K562 (cell line): ENCODE measurements around the gene PCBD2. TPM values are rescaled to one million over a fixed set of nuclear protein-coding genes. Genes with fewer than 3 reads are reported as not detected.

Experiments used
- CBFA2T2 ChIP-seq: fragments of 450-650 bp; conservative IDR thresholded peaks from 2 replicates; pipeline ENCODE4 v1.6.1; 2017; ENCODE audit warnings: mild to moderate bottlenecking
- CEBPB ChIP-seq: fragments of 450-650 bp; IDR thresholded peaks from 2 replicates; pipeline ENCODE4 v1.6.1; 2016; ENCODE audit warnings: missing genetic modification characterization, missing compliant biosample characterization
- ERF ChIP-seq: fragments of 450-650 bp; formaldehyde crosslinking; IDR thresholded peaks from 2 replicates; pipeline ENCODE4 v1.4.0; 2020; ENCODE audit warnings: mild to moderate bottlenecking, mixed read lengths
- FOXM1 ChIP-seq, 2 experiments: fragments of 450-650 bp in 1 of 2; sonication (generic) in 1 of 2; formaldehyde crosslinking in 1 of 2; IDR thresholded peaks; 2 replicates each; pipeline versions ENCODE4 v1.6.1 to v1.9.0; 2017 to 2022; ENCODE audit warnings: low read depth in 2 of 2, mild to moderate bottlenecking in 2 of 2, missing genetic modification reagents in 1 of 2, moderate library complexity in 1 of 2
- GABPB2 ChIP-seq: fragments of 250-450 bp; sonication (Bioruptor Pico); conservative IDR thresholded peaks from 2 replicates; pipeline ENCODE4 v1.5.1; 2021; ENCODE audit warnings: mild to moderate bottlenecking
- HMBOX1 ChIP-seq: sonication (generic); IDR thresholded peaks from 2 replicates; pipeline ENCODE4 v1.6.1; 2016
- HOXB6 ChIP-seq: fragments of 250-450 bp; sonication (Bioruptor Pico); IDR thresholded peaks from 2 replicates; pipeline ENCODE4 v1.5.1; 2022; ENCODE audit warnings: mild to moderate bottlenecking, borderline replicate concordance
- JUND ChIP-seq, 2 experiments: IDR thresholded peaks; 2 replicates in 1 of 2; 3 replicates in 1 of 2; pipeline ENCODE4 v1.6.1; 2011; ENCODE audit warnings: borderline replicate concordance in 2 of 2, low read depth in 2 of 2, low read length in 2 of 2, improper control_type of control experiment in 1 of 2, missing biosample characterization in 1 of 2, missing genetic modification characterization in 1 of 2, missing genetic modification reagents in 1 of 2
- L3MBTL2 ChIP-seq: fragments of 450-650 bp; IDR thresholded peaks from 2 replicates; pipeline ENCODE4 v1.6.1; 2016; ENCODE audit warnings: mild to moderate bottlenecking, moderate library complexity
- MAFG ChIP-seq: fragments of 450-650 bp; conservative IDR thresholded peaks from 2 replicates; pipeline ENCODE4 v1.6.1; 2016; ENCODE audit warnings: missing genetic modification characterization, missing compliant biosample characterization
- NCOR1 ChIP-seq: fragments of 450-650 bp; IDR thresholded peaks from 2 replicates; pipeline ENCODE4 v1.6.1; 2016; ENCODE audit warnings: mild to moderate bottlenecking, moderate library complexity
- PPARD ChIP-seq: fragments of 250-450 bp; sonication (Bioruptor Pico); IDR thresholded peaks from 2 replicates; pipeline ENCODE4 v1.8.0; 2022; ENCODE audit warnings: inconsistent platforms, mild to moderate bottlenecking, moderate library complexity
- SPI1 ChIP-seq: IDR thresholded peaks from 2 replicates; pipeline ENCODE4 v1.6.1; 2011; ENCODE audit warnings: low read depth, low read length, control low read depth, borderline replicate concordance
- SREBF1 ChIP-seq: fragments of 150-350 bp; IDR thresholded peaks from 2 replicates; pipeline ENCODE4 v1.6.1; 2014; ENCODE audit warnings: antibody characterized with exemption, low read depth, low read length, borderline replicate concordance
- SRF ChIP-seq, 2 experiments: fragments of 250-450, 450-650 bp in 1 of 2; sonication (Bioruptor Pico) in 1 of 2; sonication (generic) in 1 of 2; formaldehyde crosslinking; IDR thresholded peaks; 2 replicates each; pipeline versions ENCODE4 v1.5.0 to v1.5.1; 2020 to 2022; ENCODE audit warnings: mild to moderate bottlenecking in 1 of 2, missing genetic modification reagents in 1 of 2
- TCFL5 ChIP-seq: fragments of 250-450 bp; sonication (Bioruptor Pico); conservative IDR thresholded peaks from 2 replicates; pipeline ENCODE4 v1.6.1; 2021; ENCODE audit warnings: mild to moderate bottlenecking, moderate library complexity, matching md5 sums
- TRIM24 ChIP-seq, 2 experiments: fragments of 450-650 bp; IDR thresholded peaks; 2 replicates each; pipeline ENCODE4 v1.6.1; 2016
- XRCC4 ChIP-seq: IDR thresholded peaks from one replicate; pipeline ENCODE4 v1.6.1; 2011; ENCODE audit not compliant: insufficient read depth, insufficient read length; ENCODE audit errors: extremely low read depth
- ZBTB9 ChIP-seq: fragments of 450-650 bp; formaldehyde crosslinking; IDR thresholded peaks from 2 replicates; pipeline ENCODE4 v1.4.0; 2020; ENCODE audit warnings: mild to moderate bottlenecking, moderate library complexity
- ZC3H4 ChIP-seq: sonication (generic); formaldehyde crosslinking; IDR thresholded peaks from 2 replicates; pipeline ENCODE4 v1.9.0; 2021; ENCODE audit warnings: missing genetic modification reagents, borderline replicate concordance
- ZNF134 ChIP-seq: fragments of 250-450 bp; sonication (Bioruptor Pico); conservative IDR thresholded peaks from 2 replicates; pipeline ENCODE4 v1.4.0; 2020
- ZNF232 ChIP-seq: sonication (generic); formaldehyde crosslinking; IDR thresholded peaks from 2 replicates; pipeline ENCODE4 v1.8.0; 2022; ENCODE audit warnings: mild to moderate bottlenecking, missing genetic modification reagents
- polyA plus RNA-seq, 8 experiments: library from polyadenylated mRNA; depleted of rRNA in 4 of 8; stranded (reverse) in 5 of 8; unstranded in 3 of 8; fragments of >200 nt; fragmentation: Nextera tagmentation in 2 of 8; fragmentation: Illumina TruSeq in 1 of 8; extraction: Ambion mirVana in 2 of 8; extraction: Trizol in 1 of 8; gene quantifications; 2 replicates each; pipeline versions ENCODE4 v1.2.1 to v1.2.3, GENCODE V29; 2011 to 2014; ENCODE audit warnings: inconsistent platforms in 1 of 8, missing spikeins in 1 of 8
- total RNA-seq, 7 experiments: library from RNA; depleted of rRNA in 6 of 7; stranded (reverse); fragments of >200 nt in 6 of 7; fragmentation: Illumina TruSeq in 2 of 7; extraction: Trizol in 2 of 7; gene quantifications; 2 replicates each; pipeline versions ENCODE4 v1.2.1 to v1.2.3, GENCODE V29; 2011 to 2021; ENCODE audit warnings: low replicate concordance in 1 of 7
- TF ChIP-seq, protein P1 (sequence below), 2 experiments: fragments of 150-350 bp in 1 of 2; IDR thresholded peaks; 2 replicates each; pipeline ENCODE4 v1.6.1; 2012 to 2016; ENCODE audit warnings: low read depth in 2 of 2, low read length in 2 of 2, mild to moderate bottlenecking in 1 of 2, moderate library complexity in 1 of 2

Gene PCBD2
- total and polyA plus RNA-seq, 9 of the 15 experiments (the other 6 are each of a cell fraction or from before 2014, with no cell fraction given), result 5.2 to 13.8 (median 7.8) TPM

- TF ChIP-seq HMBOX1, result no peak
- peak; percentile 21; the same call in 1 of the 2 replicates for TF ChIP-seq NCOR1
- no peak for TF ChIP-seq XRCC4
- no peak for TF ChIP-seq MAFG (tag)
- no peak for TF ChIP-seq SREBF1
- TF ChIP-seq ZNF232, result no peak
- no peak for TF ChIP-seq CBFA2T2
- no peak for TF ChIP-seq HOXB6
- TF ChIP-seq PPARD (CRISPR knock-in tag), result no peak
- TF ChIP-seq SPI1, result no peak
- TF ChIP-seq ERF (CRISPR knock-in tag), result 0 out of 2 replicates have a peak, but pooled peaks have one; percentile 85
- TF ChIP-seq ZC3H4, result no peak
- TF ChIP-seq ZNF134, result 0 out of 2 replicates have a peak, but pooled peaks have one; percentile 39
- no peak for TF ChIP-seq FOXM1 (IDR thresholded peaks at IDR 0.05; ENCODE audit: low read depth)
- TF ChIP-seq FOXM1 (CRISPR knock-in tag; IDR thresholded peaks at IDR 0.05; ENCODE audit: low read depth), result no peak
- TF ChIP-seq TCFL5 (CRISPR knock-in tag), result no peak
- peak; percentile 51 for TF ChIP-seq JUND (IDR thresholded peaks at IDR 0.05; ENCODE audit: borderline replicate concordance, low read depth, low read length)
- peak; percentile 19; the same call in 1 of the 3 replicates for TF ChIP-seq JUND (tag; IDR thresholded peaks at IDR 0.05; ENCODE audit: borderline replicate concordance, low read depth, low read length)
- TF ChIP-seq SRF (CRISPR knock-in tag; IDR thresholded peaks at IDR 0.05), result 0 out of 4 replicates have a peak, but pooled peaks of 1 of the 2 experiments have one; percentile 52
- TF ChIP-seq, protein P1, sequence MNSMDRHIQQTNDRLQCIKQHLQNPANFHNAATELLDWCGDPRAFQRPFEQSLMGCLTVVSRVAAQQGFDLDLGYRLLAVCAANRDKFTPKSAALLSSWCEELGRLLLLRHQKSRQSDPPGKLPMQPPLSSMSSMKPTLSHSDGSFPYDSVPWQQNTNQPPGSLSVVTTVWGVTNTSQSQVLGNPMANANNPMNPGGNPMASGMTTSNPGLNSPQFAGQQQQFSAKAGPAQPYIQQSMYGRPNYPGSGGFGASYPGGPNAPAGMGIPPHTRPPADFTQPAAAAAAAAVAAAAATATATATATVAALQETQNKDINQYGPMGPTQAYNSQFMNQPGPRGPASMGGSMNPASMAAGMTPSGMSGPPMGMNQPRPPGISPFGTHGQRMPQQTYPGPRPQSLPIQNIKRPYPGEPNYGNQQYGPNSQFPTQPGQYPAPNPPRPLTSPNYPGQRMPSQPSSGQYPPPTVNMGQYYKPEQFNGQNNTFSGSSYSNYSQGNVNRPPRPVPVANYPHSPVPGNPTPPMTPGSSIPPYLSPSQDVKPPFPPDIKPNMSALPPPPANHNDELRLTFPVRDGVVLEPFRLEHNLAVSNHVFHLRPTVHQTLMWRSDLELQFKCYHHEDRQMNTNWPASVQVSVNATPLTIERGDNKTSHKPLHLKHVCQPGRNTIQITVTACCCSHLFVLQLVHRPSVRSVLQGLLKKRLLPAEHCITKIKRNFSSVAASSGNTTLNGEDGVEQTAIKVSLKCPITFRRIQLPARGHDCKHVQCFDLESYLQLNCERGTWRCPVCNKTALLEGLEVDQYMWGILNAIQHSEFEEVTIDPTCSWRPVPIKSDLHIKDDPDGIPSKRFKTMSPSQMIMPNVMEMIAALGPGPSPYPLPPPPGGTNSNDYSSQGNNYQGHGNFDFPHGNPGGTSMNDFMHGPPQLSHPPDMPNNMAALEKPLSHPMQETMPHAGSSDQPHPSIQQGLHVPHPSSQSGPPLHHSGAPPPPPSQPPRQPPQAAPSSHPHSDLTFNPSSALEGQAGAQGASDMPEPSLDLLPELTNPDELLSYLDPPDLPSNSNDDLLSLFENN (IDR thresholded peaks at IDR 0.05; ENCODE audit: low read depth in 2 of 2, low read length in 2 of 2), result no peak; a peak in 1 of 4 replicates
- TF ChIP-seq L3MBTL2, result peak; percentile 70
- TF ChIP-seq CEBPB (tag), result no peak
- no peak for TF ChIP-seq TRIM24 (IDR thresholded peaks at IDR 0.05)
- no peak; the same call in 1 of the 2 replicates for TF ChIP-seq ZBTB9 (CRISPR knock-in tag)
- no peak for TF ChIP-seq GABPB2 (CRISPR knock-in tag)
These were observed at the start of gene PCBD2 (continued) for GRCh38 chr5:134904610-134905245.
